Measurements from ENCODE around the gene XAGE1B. TPM values are rescaled to one million over a fixed set of nuclear protein-coding genes. Genes with fewer than 3 reads are reported as not detected.

XAGE1B gene, protein sequence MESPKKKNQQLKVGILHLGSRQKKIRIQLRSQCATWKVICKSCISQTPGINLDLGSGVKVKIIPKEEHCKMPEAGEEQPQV
- total RNA-seq = not detected in 2 replicates

GRCh38 chrX:52516987-52517325 is at the start of gene XAGE1B:
Gene XAGE1B, minus strand, starts transcription at chrX:52517063. Its CDS starts 1,536 bp downstream, at chrX:52515527.

DNA sequence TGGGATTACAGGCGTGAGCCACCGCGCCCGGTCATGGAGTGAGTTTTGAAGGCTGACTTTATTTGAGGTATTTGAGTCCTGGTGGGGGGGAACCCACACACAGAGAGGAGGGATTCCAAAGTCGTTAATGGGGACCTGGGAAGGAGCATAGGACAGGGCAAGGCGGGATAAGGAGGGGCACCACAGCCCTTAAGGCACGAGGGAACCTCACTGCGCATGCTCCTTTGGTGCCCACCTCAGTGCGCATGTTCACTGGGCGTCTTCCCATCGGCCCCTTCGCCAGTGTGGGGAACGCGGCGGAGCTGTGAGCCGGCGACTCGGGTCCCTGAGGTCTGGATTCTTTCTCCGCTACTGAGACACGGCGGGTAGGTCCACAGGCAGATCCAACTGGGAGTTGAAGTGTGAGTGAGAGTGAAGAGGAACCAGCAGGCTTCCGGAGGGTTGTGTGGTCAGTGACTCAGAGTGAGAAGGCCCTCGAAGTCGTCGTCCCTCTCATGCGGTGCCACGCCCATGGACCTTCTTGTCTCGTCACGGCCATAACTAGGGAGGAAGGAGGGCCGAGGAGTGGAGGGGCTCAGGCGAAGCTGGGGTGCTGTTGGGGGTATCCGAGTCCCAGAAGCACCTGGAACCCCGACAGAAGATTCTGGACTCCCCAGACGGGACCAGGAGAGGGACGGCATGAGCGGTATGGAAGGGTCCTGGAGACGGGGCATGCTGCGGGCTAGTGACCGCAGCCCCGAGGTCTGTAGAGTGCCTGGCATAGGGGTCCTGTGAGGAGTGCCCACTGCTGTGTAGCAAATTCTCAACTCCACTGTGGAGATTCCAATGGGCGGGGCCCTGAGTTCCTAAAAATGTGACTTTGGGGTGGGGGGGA is 21.1 kb downstream of the XAGE1B start, which contains the start of gene XAGE1A:
Gene XAGE1A (plus strand): TSS at position 264 of the 874 bp plus-strand sequence. CDS start 1,554 bp downstream, outside the sequence.

Small RNA genes lying within 50 kb of the gene (small RNA-seq; reads per million reads assigned to genes)
- gene BX510359.8 (not detected), gene RBM22P7 (not detected)

Other genes with a start within 250 kb of the XAGE1B start
- not detected in 2 replicates for gene XAGE2, start 148.0 kb downstream of the XAGE1B start, total RNA-seq
- not detected in 2 replicates for gene XAGE1A, start 21.3 kb downstream of the XAGE1B start, total RNA-seq
- gene SSX7, start 137.8 kb upstream of the XAGE1B start, total RNA-seq = not detected in 2 replicates
- gene SSX2, start 190.1 kb upstream of the XAGE1B start, total RNA-seq = not detected in 2 replicates
- gene SSX2B, start 234.2 kb upstream of the XAGE1B start, total RNA-seq = not detected in 2 replicates

Data from subcutaneous preadipocyte (primary cell).